Right atrium auricular region (tissue), 2 donors: ENCODE measurements around the gene SNRNP200. TPM values are rescaled to one million over a fixed set of nuclear protein-coding genes. Genes with fewer than 3 reads are reported as not detected.

ENCODE experiments used
- DNase-seq: peaks from one replicate; pipeline ENCODE4 v3.0.0-alpha.2; 2019; ENCODE audit warnings: low spot score
- H3K27ac ChIP-seq, 2 donors: fragments of 200-600 bp; sonication (generic); 1 replicate in 1 of 2; 2 replicates in 1 of 2; pipeline ENCODE4 v1.5.1; 2016 to 2019
- H3K27me3 ChIP-seq, 2 donors: fragments of 200-600 bp; sonication (generic); one replicate each; pipeline versions ENCODE4 v1.5.1 to v1.6.0; 2017 to 2019
- H3K36me3 ChIP-seq: fragments of 200-600 bp; sonication (generic); one replicate; pipeline ENCODE4 v1.5.1; 2016
- H3K4me1 ChIP-seq, 2 donors: fragments of 200-600 bp; sonication (generic); one replicate each; pipeline versions ENCODE4 v1.5.1 to v1.6.0; 2017 to 2019
- H3K4me3 ChIP-seq, 2 donors: fragments of 200-600 bp; sonication (generic); 1 replicate in 1 of 2; 2 replicates in 1 of 2; pipeline ENCODE4 v1.5.1; 2017 to 2019; ENCODE audit warnings: mild to moderate bottlenecking in 1 of 2, moderate library complexity in 1 of 2
- H3K9me3 ChIP-seq, 2 donors: fragments of 200-600 bp; sonication (generic); one replicate each; pipeline ENCODE4 v1.5.1; 2019
- total RNA-seq, 2 donors: library from RNA; depleted of rRNA; stranded (reverse); fragments of >200 nt; gene quantifications; one replicate each; pipeline ENCODE4 v1.1.0, GENCODE V29; 2016
- TF ChIP-seq, protein P1 (sequence below), 2 donors: fragments of 200-600 bp; sonication (generic); IDR thresholded peaks; one replicate each; pipeline ENCODE4 v1.5.1; 2019; ENCODE audit warnings: antibody characterized with exemption in 2 of 2

The SNRNP200 gene
- total RNA-seq, result 10 to 100 TPM; 42.2 to 68.8 TPM

DNA sequence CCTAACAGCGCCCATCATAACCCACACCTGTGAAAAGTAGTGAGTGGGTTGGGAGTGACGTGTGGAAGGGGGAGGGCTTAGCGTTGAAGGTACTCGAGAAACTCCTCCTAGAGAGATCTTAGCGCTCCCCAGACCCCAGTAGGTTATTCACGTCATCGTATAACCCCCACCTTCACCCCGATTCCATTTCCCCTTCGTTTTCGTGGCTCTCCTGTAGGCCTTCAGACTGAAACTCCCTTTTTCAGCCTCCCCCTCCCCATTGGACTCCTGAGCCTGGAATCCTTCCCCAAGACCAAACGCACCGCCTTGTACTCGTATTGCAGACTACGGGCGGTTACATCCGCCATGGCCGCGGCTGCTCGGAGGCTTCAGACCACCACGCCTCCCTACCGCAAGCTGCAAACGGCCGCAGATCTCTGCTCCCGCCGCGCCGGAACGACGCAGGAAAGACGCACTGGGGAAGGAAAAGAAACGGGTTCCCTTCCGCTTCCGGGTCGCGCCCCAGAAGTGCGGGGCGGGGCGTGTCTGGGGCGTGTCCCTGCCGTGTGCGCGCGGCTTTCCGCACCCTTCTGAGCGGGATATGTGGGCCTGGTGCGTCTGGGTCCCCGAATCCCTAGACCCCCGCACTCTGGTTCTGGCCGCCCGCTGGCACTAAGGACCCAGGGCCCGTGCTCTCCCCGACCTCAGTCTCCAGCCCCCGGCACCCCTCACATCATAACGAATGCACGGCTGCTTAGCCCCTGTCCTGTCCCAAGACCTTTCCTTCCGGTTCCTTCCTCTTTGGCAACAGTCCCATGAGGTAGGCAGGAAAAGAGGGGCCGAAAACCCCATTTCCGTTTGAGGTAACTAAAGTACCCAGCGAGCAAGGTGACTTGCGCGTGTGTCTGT lies at the start of gene SNRNP200:
TSS of gene SNRNP200 (minus strand) at position 456 of the 888 bp plus-strand sequence. CDS start at position 347, 109 bp downstream.
- H3K4me1 ChIP-seq, result peaks cover 0 to 15% of the 10 kb centered on the region in 2 donors
- peak within 1 kb of the TSS; percentile 87 to 91 for H3K27ac ChIP-seq
- H3K9me3 ChIP-seq, result no peaks in the 10 kb centered on the region
- H3K4me3 ChIP-seq, result peak within 1 kb of the TSS; percentile 77 to 86
- no peaks in the 10 kb centered on the region for H3K27me3 ChIP-seq
- H3K36me3 ChIP-seq, result peaks cover 36% of the 10 kb centered on the region
- DNase-seq, result peak; percentile 86
- TF ChIP-seq, protein P1, sequence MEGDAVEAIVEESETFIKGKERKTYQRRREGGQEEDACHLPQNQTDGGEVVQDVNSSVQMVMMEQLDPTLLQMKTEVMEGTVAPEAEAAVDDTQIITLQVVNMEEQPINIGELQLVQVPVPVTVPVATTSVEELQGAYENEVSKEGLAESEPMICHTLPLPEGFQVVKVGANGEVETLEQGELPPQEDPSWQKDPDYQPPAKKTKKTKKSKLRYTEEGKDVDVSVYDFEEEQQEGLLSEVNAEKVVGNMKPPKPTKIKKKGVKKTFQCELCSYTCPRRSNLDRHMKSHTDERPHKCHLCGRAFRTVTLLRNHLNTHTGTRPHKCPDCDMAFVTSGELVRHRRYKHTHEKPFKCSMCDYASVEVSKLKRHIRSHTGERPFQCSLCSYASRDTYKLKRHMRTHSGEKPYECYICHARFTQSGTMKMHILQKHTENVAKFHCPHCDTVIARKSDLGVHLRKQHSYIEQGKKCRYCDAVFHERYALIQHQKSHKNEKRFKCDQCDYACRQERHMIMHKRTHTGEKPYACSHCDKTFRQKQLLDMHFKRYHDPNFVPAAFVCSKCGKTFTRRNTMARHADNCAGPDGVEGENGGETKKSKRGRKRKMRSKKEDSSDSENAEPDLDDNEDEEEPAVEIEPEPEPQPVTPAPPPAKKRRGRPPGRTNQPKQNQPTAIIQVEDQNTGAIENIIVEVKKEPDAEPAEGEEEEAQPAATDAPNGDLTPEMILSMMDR (IDR thresholded peaks at IDR 0.05), result no peak

DNA sequence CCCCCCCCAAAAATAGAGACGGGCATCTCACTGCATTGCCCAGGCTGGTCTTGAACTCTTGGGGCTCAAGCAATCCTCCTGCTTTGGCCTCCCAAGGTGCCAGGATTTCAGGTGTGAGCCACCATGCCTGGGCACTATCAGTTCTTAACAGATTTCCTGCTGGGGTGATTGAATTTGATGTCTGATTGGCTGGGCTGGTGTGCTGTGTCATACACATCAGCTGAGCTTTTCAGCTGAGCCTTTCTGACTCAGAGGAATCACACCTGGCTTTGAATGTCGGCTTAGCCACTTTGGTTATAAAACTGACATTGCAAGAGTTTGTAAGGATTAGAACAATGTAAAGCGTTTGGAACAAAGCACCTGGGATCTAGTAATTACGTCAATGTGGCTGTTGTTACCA lies 49.1 kb upstream of the SNRNP200 start:
- TF ChIP-seq, protein P1 (IDR thresholded peaks at IDR 0.05), result no peak
- peak overlapping the region in 1 of 2 donors; percentile 63 for H3K27ac ChIP-seq
- H3K9me3 ChIP-seq, result no peaks in the 10 kb centered on the region
- no peaks in the 10 kb centered on the region for H3K36me3 ChIP-seq
- no peak for DNase-seq
- H3K4me1 ChIP-seq, result peaks cover 0 to 22% of the 10 kb centered on the region in 2 donors
- H3K4me3 ChIP-seq, result no peak overlapping the region
- no peaks in the 10 kb centered on the region for H3K27me3 ChIP-seq

DNA sequence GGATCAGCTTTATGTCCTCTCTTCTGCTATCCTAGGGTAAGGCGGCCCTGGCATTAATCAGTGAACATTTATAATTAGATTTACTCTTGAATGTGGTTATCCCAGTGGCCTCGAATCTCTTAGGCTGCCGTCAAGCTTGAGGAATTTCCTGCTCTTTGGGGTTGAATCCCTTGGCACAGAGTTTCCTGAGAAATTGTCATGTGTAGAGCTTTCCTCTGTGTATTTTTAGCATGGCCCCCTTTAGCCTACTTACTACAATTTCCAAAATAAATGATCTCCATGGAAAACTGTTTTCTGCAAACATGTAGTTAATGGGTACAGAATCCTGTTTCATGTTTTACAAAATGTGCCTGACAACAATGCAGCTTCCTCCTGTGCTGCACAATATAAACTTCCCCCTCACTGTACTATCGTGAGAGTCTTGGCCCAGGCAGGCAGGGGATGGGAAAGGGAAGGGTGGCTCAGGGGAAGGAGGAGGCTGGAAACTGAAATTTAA lies 48.3 kb upstream of the SNRNP200 start:
- no peaks in the 10 kb centered on the region for H3K27me3 ChIP-seq
- peak overlapping the region; percentile 57 to 63 for H3K27ac ChIP-seq
- no peak for DNase-seq
- peaks cover 0 to 22% of the 10 kb centered on the region in 2 donors for H3K4me1 ChIP-seq
- no peaks in the 10 kb centered on the region for H3K36me3 ChIP-seq
- no peak overlapping the region for H3K4me3 ChIP-seq
- TF ChIP-seq, protein P1 (IDR thresholded peaks at IDR 0.05), result no peak
- H3K9me3 ChIP-seq, result no peaks in the 10 kb centered on the region

DNA sequence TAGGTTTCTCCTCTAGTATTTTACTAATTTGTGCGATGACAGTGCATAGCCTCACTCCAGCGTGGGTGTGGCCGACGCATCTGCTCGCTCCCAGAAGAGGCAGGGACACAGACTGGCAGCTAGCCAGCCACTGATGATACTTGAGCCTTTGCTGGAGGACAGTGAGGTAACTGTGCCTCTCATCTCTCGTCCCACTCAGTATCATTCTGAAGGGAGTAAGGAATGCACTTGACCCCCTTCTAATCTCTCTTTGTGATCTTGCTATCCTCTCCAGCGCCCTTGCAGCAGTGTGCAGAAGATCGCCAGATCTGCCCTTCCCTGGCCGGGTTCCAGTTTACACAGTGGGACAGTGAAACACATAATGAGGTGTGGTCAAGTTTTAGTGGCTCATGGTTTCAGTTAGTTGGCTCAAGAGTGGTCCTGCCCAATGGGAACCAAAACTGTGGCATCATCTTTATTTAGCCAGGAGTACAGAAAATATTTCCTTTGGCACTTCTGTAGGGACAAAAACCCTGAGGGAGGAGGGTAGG lies 47.8 kb upstream of the SNRNP200 start:
- peak; percentile 67 for DNase-seq
- TF ChIP-seq, protein P1 (IDR thresholded peaks at IDR 0.05), result no peak
- no peak overlapping the region for H3K4me3 ChIP-seq
- peaks cover 0 to 22% of the 10 kb centered on the region in 2 donors for H3K4me1 ChIP-seq
- H3K9me3 ChIP-seq, result no peaks in the 10 kb centered on the region
- H3K27ac ChIP-seq, result peak overlapping the region; percentile 57 to 63
- H3K36me3 ChIP-seq, result no peaks in the 10 kb centered on the region
- no peaks in the 10 kb centered on the region for H3K27me3 ChIP-seq

DNA sequence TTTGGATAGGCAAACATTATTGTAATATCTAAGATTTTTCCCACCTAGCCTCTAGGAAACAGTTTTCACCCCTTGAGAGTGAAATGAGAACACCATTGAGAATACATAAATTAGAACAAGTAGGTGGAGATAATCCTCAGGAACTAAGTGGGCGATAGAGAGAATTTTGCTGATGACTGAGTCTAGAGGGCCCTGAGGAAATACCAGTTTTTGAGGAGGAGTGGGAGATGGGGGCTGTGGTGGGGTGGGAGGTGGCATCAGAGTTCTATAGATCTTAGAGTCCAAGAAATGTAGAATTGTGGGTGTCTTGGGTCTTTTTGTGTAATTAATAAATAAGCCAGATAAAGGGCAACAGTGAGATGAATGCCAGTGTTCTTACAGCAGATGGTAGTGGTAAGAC lies 42.0 kb upstream of the SNRNP200 start:
- TF ChIP-seq, protein P1 (IDR thresholded peaks at IDR 0.05), result no peak
- Histone ChIP-seq H3K4me1 (peaks cover 0 to under 1% of the 10 kb centered on the region in 2 donors), H3K27ac (no peak overlapping the region), H3K9me3 (no peaks in the 10 kb centered on the region), H3K4me3 (no peak overlapping the region), H3K27me3 (no peaks in the 10 kb centered on the region), H3K36me3 (no peaks in the 10 kb centered on the region)
- no peak for DNase-seq
